GM15510 (cell line): ENCODE measurements around the gene CTAG1B.
"Not testable (repeated sequence)": the region's sequence is repeated elsewhere in the genome, so short reads cannot be mapped to it uniquely, and the experiment has no call there.

Experiments used
- POLR2A ChIP-seq: IDR thresholded peaks from 3 replicates; pipeline ENCODE4 v1.6.1; 2011; ENCODE audit warnings: borderline replicate concordance; ENCODE audit not compliant: insufficient read length; ENCODE audit errors: extremely low read depth

CTAG1B gene

GRCh38 chrX:154619182-154619581 lies at the start of gene CTAG1B:
Gene CTAG1B, minus strand, starts transcription at chrX:154619282. Its CDS starts 64 bp downstream, at chrX:154619218.
- TF ChIP-seq POLR2A, result not testable (repeated sequence)

DNA sequence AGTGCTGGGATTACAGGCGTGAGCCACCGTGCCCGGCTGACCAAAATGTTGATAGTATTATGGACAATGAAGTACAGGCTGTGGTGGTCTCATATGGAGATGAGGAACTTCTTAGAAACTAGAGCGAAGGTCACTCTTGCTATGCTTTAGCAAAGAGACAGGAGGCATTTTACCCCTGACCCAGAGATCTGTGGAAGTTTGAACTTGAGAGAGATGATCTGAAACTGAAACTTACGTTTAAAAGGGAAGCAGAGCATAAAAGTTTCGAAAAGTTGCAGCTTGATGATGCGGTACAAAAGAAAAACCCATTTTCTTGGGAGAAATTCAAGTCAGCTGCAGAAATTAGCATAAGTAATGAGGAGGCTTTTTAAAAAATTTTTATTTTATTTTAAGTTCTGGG lies 42.8 kb upstream of the CTAG1B start:
- no peak for TF ChIP-seq POLR2A

DNA sequence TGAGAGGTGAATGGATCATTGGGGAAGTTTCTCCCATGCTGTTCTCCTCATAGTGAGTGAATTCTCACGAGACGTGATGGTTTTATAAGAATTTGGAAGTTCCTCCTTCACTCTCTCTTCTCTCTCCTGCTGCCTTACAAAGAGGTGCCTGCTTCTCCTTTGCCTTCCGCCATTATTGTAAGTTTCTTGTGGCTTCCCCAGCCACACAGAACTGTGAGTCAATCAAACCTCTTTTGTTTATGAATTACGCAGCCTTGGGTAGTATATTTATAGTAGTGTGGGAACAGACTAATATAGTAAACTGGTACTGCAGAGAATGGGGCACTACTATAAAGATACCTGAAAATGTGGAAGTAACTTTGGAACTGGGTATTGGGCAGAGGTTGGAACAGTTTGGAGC lies 42.1 kb upstream of the CTAG1B start:
- no peak for TF ChIP-seq POLR2A

DNA sequence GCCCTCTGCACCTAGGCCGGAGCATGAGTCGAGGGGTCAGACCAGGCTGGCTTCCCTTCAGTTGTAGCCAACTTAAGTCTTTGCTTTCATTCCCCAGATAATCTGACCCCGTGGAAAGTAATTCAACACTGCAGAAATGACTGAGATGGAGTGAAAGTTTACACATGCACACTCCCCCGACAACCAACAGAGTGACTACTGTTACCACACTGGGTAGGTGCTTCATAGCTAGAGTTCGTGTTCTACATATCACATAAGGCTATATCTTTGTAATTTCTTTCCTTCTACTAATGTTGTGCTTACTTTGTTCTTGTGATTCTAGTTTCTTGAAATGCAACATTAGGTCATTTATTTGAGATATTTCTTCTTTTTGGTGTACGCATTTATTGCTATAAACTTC lies 41.5 kb upstream of the CTAG1B start:
- TF ChIP-seq POLR2A, result no peak

GRCh38 chrX:154658957-154659356 lies 39.9 kb upstream of the CTAG1B start:
- TF ChIP-seq POLR2A, result no peak

DNA sequence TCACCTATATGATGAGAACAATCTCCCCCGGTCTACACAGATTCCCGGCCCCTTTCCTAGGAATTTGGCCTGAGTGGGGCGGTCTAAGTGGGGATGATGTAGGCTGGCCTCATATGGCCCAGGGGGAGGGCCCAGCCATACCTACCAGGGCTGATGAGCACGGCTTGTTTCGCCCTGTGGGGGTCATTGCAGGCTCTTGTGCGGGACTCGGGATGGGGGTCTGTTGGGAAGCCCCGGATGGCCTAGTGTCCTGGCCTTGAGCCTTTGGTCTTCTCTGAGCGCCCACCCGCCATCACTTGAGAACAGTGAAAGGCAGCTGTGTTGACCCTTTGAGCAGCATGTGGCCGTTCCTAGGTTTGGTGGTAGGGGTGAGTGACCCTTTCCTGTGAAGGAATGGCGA lies 39.1 kb upstream of the CTAG1B start:
- no peak for TF ChIP-seq POLR2A

GRCh38 chrX:154657226-154657805 lies 38.2 kb upstream of the CTAG1B start:
- no peak for TF ChIP-seq POLR2A

GRCh38 chrX:154655786-154656185 lies 36.7 kb upstream of the CTAG1B start:
- no peak for TF ChIP-seq POLR2A

DNA sequence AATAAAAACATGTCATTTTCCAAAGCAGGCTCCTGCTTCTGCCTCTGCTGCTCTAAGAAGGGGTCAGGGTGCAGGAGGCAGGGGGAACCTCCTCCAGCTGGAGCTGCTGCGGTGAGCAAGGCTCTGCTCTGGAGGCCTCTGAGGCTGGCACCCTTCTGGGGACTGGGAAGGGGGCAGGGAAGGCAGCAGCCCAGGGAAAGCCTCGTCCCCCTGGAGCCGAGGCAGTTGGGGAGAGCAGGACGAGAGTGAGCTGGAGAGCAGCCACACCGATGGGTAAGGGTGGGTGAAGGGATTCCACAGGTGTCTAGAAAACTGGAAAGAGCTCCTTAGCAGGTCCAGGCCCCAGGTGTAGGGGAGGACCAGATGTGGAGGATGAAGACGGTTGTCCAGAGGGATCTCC lies 36.3 kb upstream of the CTAG1B start:
- no peak for TF ChIP-seq POLR2A

DNA sequence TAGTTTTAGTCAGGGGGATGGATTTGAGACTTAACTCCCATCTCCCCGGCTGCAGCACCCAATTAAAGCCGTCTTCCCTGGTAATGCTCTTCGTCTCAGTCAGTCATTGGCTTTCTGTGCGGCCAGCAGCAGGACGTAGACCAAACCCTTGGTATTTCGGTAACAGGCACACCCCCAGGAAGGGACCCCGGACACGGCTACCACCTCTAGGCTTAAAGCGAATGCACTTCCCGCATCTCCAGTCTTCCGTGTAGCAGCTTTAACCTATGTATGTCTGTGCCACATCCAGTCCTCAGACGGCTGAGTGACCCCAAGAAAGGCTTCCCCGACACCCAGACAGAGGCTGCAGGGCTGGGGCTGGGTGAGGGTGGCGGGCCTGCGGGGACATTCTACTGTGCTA lies 35.8 kb upstream of the CTAG1B start:
- TF ChIP-seq POLR2A, result no peak

GRCh38 chrX:154654372-154654771 lies 35.3 kb upstream of the CTAG1B start:
- no peak for TF ChIP-seq POLR2A

DNA sequence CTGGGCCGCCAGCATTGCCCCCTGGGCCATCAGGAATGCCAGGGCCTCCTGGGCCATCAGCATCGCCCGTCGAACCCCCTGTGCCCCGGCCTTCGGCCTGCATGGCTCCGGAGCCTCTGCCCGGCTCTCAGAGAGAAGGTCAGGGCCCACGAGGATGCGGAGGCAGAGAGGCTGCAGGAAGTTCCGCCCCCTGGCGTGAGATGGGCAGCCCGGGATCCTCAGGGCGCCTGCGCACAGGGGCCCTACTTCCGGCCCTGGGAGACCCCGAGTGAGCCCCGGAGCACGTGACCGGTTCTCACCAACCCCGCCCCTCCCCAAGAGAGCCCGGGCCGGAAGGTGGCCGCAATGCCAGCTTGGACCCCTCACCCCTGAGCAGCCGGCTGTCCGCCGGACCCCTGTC lies 34.3 kb upstream of the CTAG1B start, which contains the start of gene CTAG2:
CTAG2 (minus strand) TSS at position 167 of the 400 bp plus-strand sequence; CDS start at position 103, 64 bp downstream.
- TF ChIP-seq POLR2A, result not testable (repeated sequence)

GRCh38 chrX:154653048-154653401 lies 33.9 kb upstream of the CTAG1B start:
- no peak for TF ChIP-seq POLR2A

GRCh38 chrX:154652311-154653047 lies 33.4 kb upstream of the CTAG1B start:
- no peak for TF ChIP-seq POLR2A

DNA sequence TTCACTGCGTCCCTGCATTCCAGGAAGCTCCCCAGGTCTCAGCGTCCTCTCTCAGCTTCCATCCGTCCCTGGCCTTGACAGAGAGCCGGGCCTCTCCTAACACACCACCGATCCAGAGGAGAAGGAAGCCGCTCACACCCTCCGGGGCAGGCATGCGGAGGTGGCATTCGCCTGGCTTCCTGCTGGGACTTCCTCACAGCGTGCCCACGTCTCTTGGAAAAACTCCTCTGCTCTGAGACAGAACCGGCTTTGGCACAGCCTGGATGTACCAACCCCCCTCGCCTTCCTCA lies 31.1 kb upstream of the CTAG1B start:
- TF ChIP-seq POLR2A, result no peak

DNA sequence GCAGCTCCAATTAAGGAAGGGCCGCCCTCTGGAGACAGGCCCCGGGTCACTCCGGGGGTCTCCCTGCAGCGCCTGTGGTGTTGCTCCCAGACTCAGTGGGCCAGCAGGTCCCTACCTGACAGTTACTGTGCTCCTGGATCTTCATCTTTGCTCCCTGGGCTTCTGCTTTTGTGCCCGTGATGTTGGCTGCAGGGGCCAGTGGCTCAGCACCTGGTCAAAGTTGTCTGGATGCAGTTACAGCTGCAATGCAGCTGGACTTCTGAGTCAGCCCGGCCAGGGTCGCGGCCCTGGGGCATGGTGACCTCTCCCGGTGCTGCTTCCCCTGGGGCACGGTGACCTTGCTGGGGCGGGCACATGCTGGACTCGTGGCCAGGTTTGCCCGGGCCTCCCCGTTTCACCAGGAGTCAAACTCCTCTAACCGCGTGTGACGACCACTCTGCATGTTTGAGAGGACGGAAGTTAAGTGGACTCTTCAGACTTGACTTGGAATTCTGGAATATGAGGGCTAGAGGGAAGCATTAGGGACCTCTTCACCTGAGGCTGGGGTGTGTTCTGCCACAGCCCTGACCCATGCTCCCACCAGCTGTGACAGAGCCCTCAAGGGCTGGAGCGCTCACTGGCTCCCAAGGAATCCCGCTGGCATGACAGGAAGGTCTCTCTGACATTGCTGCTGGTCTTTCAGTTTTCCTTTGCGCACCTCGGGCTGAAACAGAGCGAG lies 30.6 kb upstream of the CTAG1B start:
- TF ChIP-seq POLR2A, result no peak

- TF ChIP-seq POLR2A, result no peak
Measured at GRCh38 chrX:154648931-154649330, 29.8 kb upstream of the CTAG1B start.

DNA sequence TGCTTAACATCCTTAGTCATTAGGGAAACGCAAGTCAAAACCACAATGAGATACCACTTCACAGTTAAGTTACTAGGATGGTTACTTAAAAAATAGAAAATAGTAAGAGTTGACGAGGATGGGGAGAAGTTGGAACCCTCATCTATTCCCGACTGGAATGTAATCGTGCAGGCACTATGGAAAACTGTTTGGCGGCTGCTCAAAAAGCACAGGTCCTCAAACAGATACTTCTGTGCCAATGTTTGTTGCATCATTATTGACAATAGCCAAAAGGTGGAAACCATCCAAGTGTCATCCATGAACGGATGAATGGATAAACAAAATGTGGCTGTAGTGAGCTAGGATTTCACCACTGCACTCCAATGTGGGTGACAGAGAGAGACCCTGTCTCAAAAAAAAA lies 11.7 kb downstream of the CTAG1B start:
- no peak for TF ChIP-seq POLR2A
